Left ventricle myocardium inferior (tissue), 1 donor: ENCODE results near the gene RANBP3. TPM values are rescaled to one million over a fixed set of nuclear protein-coding genes. Genes with fewer than 3 reads are reported as not detected.

Experiments used
- DNase-seq: peaks from one replicate; pipeline ENCODE4 v3.0.0-alpha.2; 2020
- H3K27ac ChIP-seq: fragments of 200-600 bp; replicated peaks from 2 replicates; pipeline ENCODE4 v1.8.0; 2021
- H3K27me3 ChIP-seq: fragments of 200-600 bp; 2 replicates; pipeline ENCODE4 v1.8.0; 2021; ENCODE audit warnings: low read depth
- H3K36me3 ChIP-seq: fragments of 200-600 bp; 2 replicates; pipeline ENCODE4 v1.8.0; 2021
- H3K4me1 ChIP-seq: fragments of 200-600 bp; 2 replicates; pipeline ENCODE4 v1.8.0; 2021
- H3K4me3 ChIP-seq: fragments of 200-600 bp; 2 replicates; pipeline ENCODE4 v1.8.0; 2021; ENCODE audit warnings: mild to moderate bottlenecking, moderate library complexity
- H3K9me3 ChIP-seq: fragments of 200-600 bp; replicated peaks from 2 replicates; pipeline ENCODE4 v1.8.0; 2021
- CTCF ChIP-seq: fragments of 200-600 bp; IDR thresholded peaks from 2 replicates; pipeline ENCODE4 v1.8.0; 2021; ENCODE audit warnings: antibody characterized with exemption, mild to moderate bottlenecking, borderline replicate concordance
- intact Hi-C: fragments of 100-400 bp; cut with micrococcal nuclease; formaldehyde crosslinking; loops from one replicate; pipeline ENCODE4 v1.11.0; 2022
- total RNA-seq: library from RNA; stranded (reverse); fragmentation: NEBNext Ultra II Directional; extraction: Animal tissue kit (Norgen Biotek cat#: 25700); gene quantifications from one replicate; pipeline ENCODE4 v1.2.1, GENCODE V29; 2021
- donor health status: DM: no; HTN: yes; CAD: no; lungs with severe emphysema.

The RANBP3 gene
- total RNA-seq, 1 donor from 2014 or later, result 54.8 TPM

GRCh38 chr19:5975388-5975728, 2.6 kb downstream of the RANBP3 start:
- peaks cover 84% of the 10 kb centered on the region for H3K4me1 ChIP-seq
- H3K27me3 ChIP-seq, result no peaks in the 10 kb centered on the region
- no peak for DNase-seq
- TF ChIP-seq CTCF, result no peak
- peaks cover 9% of the 10 kb centered on the region for H3K36me3 ChIP-seq
- no peak overlapping the region for H3K27ac ChIP-seq
- intact Hi-C loops, result no loop called here
- H3K9me3 ChIP-seq, result no peaks in the 10 kb centered on the region
- no peak overlapping the region for H3K4me3 ChIP-seq

- Histone ChIP-seq H3K27ac (no peak overlapping the region), H3K9me3 (no peaks in the 10 kb centered on the region), H3K27me3 (no peaks in the 10 kb centered on the region), H3K4me1 (peaks cover 86% of the 10 kb centered on the region), H3K4me3 (no peak overlapping the region), H3K36me3 (peaks cover 9% of the 10 kb centered on the region)
- intact Hi-C loops, result no loop called here
- no peak for TF ChIP-seq CTCF
- DNase-seq, result no peak
Measured at GRCh38 chr19:5974721-5975387, 3.1 kb downstream of the RANBP3 start.

GRCh38 chr19:5973867-5974635, 3.9 kb downstream of the RANBP3 start:
- H3K4me1 ChIP-seq, result peaks cover 86% of the 10 kb centered on the region

GRCh38 chr19:5973376-5973775, 4.6 kb downstream of the RANBP3 start:
- DNase-seq, result no peak
- Histone ChIP-seq H3K9me3 (no peaks in the 10 kb centered on the region), H3K36me3 (peaks cover 9% of the 10 kb centered on the region), H3K27ac (no peak overlapping the region), H3K4me1 (peaks cover 86% of the 10 kb centered on the region), H3K4me3 (no peak overlapping the region), H3K27me3 (no peaks in the 10 kb centered on the region)
- no peak for TF ChIP-seq CTCF
- intact Hi-C loops, result no loop called here

More at GRCh38 chr19:5973867-5974635, 3.9 kb downstream of the RANBP3 start:
- TF ChIP-seq CTCF, result no peak
- intact Hi-C loops, result no loop called here
- H3K27ac ChIP-seq, result no peak overlapping the region
- no peaks in the 10 kb centered on the region for H3K9me3 ChIP-seq
- no peaks in the 10 kb centered on the region for H3K27me3 ChIP-seq
- no peak for DNase-seq
- H3K36me3 ChIP-seq, result peaks cover 9% of the 10 kb centered on the region
- H3K4me3 ChIP-seq, result no peak overlapping the region

GRCh38 chr19:5972355-5972731, 5.6 kb downstream of the RANBP3 start:
- Histone ChIP-seq H3K27me3 (no peaks in the 10 kb centered on the region), H3K4me1 (peaks cover 89% of the 10 kb centered on the region), H3K4me3 (no peak overlapping the region), H3K27ac (no peak overlapping the region), H3K36me3 (peaks cover 9% of the 10 kb centered on the region), H3K9me3 (no peaks in the 10 kb centered on the region)
- no peak for DNase-seq
- no peak for TF ChIP-seq CTCF
- intact Hi-C loops, result no loop called here
